NCI-H128 (cell line): Measurements from ENCODE around the gene HEXIM1.

Experiments
- DNase-seq: peaks from one replicate; lab custom pipeline; 2025; ENCODE audit not compliant: unreplicated experiment; lab: John Stamatoyannopoulos, UW

The HEXIM1 gene

DNA sequence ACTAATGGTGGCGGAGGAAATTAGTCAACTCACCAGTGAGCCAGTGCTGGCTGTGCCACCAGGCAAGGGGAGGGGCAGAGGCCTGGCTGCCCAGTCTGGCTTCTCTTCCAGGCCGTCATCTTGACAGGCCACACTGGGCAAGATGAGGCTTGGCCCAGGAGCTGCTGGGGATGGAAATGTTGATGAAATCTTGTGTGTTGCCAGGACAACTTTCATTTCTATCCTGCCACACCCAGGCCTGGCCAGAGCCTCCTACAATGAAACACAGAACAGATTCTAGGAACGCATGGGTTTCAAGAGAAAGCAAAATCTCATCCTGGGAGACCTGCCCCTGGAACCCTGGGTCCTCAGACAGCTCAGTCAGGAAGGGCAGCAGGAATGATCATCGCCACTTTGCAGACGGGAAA is 22.7 kb downstream of the HEXIM1 start:
- DNase-seq, result no peak

DNA sequence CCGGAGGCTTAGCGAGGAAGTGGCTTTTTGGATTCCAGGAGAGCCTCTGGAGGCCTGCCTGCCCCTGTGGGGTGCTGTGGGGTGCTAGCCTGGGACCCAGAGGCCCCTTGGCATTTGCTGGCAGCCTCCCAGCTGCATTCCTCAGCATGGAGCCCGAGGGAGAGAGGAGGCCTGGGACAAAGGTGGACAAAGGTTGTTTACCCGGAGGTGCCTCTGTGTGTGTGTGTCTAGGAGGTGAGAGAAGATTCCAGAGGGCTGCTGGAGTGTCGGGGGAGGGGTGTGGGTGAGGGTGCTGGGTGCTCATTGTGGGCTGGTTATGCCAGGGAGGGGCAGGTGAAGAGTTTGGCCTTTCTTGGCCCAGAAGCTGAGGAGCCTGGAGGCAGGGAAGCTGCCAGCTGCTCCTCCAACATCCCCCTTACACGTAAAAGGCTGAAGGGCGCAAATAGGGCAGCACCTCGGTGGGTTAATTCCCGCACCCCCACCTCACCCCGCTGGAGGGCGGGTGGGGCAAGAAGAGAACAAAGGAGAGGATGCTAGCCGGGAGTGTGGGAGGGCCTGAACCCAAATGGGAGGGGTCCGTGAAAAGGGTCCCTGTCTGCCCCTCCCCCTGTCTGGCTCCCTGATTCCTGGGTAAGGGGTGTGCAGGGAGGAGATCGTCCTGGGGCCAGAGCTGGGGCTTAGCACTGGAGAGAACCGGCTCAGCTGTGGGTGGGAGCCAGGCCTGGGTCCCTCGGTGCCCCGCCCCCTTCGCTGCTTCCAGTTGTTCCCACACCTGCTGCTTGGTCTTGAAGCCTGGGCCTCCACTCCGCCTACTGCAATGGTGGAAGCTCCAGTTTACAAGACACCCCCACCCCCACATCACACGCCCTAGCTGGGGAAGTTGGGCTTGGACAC is 23.3 kb downstream of the HEXIM1 start:
- no peak for DNase-seq

DNA sequence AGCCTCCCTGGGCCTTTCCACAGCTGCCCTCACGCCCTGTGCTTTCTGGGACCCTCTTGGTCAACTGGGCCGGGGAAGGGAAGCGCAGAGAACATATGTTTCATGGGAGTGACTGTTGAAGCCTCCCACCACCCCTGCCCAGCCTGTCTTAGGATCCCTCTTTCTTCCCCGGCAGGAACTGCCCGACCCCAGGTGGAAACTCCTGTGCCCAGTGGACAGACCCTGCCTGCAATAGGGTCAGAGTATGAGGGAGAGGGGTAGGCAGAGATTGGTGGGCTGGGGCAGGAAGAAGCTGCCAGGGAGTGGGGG is 23.9 kb downstream of the HEXIM1 start:
- no peak for DNase-seq

DNA sequence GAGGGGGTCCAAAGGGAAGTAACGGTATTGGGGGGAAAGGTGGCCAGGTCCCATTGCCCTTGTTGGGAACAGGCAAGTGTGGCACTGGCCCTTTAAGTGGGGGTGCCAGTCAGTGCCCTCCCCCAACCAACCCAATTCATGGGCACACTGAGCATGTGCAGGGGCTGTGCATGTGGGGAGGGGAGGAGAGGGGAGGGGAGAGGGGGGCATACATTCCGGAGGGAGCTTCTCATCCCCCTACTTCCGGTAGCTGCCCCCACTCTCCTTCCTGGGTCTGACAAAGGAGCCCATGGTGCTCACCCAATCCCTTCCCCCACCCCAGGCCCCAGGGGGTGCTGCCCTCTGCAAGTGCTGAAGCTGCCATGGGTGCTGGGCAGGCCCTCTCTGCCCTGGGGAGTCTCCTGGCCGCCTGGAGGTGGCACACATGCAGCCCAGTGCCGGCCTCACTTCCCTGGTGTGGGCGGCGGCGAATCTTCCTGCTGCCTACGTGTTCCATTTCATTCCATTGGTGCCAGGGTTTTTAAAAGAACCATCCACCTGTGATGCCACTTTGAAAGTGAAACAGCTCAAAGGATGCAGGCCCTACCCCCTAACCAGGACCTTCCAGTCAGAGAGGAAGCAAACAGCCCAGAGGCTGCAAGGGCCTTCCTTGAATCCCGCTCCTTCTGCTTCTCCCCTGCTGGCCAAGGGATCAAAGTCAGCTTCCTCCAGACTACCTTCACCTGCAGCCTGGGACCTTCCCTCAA is 24.4 kb downstream of the HEXIM1 start:
- DNase-seq, result no peak

DNA sequence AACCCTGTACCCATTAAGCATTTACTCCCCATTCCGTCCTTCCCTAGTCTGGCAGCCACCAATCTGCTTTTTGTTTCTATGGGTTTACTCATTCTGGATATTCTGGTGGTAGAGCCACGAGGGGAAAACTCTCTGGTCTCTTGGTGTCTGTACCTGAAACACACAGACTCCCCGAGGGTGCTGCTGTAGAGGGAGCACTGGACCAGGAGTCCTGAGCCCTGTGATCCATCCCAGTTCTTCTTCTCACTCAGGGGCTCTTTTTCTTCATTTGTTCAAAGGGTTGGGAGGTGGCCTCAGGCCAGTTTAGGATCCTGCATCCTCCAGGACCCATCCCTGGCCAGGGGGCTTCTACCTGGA is 27.5 kb downstream of the HEXIM1 start:
- DNase-seq, result no peak

DNA sequence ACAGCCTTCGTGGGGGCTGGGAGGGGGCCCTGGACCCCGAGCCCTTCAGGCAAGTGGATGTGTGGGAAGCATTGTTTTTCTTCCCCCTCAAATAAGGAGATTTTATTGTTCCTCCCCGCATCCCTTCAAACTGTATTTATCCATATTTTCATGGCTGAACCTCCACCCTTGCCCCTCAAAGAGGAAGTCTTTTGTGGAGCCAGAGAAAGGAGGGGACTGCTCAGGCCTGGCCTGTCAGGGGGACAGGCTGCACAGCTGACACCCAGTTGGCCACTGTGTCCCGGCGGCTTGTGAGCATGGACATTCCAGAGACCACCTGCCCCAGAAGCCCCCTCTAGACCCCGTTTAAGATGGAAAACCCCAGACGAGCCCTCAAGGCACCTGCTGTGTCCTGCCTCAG is 29.3 kb downstream of the HEXIM1 start:
- DNase-seq, result no peak

DNA sequence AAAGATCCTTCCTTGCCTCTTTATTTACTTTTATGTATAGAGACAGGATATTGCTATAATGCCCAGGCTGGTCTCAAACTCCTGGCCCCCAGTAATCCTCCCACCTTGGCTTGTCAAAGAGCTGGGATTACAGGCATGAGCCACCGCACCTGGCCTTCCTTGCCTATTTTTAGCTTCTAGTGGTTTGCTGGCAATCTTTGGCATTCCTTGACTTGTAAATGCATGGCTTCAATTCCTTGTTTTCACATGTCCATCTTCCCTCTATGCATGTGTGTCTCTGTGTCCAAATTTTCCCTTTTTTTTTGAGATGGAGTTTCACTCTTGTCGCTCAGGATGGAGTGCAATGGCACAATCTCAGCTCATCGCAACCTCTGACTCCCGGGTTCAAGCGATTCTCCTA is 35.9 kb downstream of the HEXIM1 start:
- DNase-seq, result no peak

DNA sequence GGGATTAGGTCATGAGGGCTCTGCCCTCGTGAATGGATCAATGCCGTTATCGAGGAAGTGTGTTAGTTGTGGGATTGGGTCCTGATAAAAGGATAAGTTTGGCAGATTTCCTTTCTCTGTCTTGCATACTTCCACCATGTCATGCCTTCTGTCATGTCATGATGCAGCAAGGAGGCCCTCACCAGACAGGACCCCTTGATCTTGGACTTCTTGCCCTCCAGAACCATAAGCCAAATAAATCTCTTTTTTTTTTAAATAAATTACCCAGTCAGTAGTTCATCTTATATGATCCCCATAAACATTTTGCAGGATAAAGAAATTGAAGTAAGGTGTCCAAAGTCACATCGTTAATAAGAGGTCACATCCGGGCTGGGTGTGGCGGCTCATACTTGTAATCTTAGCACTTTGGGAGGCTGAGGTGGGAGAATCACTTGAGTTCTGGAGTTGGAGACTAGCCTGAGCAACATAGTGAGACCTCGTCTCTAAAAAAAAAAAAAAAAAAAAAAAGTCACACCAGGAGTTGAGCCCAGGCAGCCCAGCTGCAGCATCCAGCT is 38.6 kb downstream of the HEXIM1 start:
- no peak for DNase-seq

DNA sequence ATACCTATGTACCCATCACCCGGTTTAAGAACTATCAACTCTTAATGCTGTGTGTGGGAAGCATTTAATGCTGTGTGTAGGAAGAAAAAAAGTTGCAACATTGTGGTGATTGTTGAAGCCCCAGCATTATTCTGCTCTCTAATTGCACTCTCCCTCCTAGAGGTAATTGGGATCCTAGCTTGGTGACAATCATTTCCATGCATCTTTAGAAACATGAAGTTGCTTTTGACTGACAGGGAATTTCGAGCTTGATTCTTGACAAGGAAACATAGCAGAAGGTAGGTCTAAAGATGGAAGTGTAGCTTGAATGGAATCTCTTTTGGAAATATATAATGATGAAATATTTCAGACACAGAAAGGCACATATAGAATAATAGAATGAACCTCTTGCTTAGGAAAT is 40.7 kb downstream of the HEXIM1 start:
- no peak for DNase-seq

DNA sequence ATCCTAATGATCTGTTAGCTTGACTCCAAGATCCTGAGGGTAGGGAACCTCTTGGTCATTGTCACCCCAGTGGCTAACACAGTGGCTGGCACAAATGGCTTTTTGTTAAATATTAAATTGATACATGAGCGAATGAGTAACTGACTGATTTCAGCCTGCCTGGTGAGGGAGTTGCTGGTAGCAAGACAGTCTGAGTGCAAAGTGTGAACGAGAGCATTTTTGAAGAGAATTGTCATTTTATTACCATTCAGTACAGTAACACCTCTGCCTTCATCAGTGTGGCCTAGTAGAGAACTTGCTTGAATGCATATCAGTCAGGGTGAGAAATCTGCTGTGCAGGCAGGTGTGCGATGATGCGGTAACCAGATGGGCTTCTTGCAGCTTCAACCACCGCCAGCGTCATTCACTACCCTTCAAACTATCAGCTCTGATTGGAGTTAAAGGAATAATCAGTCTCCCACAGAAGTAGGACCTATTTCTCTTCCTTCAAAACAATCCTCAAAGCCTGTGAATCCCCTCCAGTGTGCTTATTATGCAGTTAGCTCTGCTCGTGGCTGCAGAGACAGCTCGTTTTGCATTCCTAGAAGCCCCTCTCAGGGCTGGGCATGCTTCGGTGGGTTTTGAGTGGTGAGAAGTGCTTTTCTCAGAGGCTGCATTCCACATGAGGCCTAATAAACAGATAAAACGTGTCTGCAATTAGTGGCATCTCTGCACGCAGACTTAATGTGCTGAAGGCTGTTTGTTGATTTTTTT is 42.4 kb downstream of the HEXIM1 start:
- DNase-seq, result no peak

DNA sequence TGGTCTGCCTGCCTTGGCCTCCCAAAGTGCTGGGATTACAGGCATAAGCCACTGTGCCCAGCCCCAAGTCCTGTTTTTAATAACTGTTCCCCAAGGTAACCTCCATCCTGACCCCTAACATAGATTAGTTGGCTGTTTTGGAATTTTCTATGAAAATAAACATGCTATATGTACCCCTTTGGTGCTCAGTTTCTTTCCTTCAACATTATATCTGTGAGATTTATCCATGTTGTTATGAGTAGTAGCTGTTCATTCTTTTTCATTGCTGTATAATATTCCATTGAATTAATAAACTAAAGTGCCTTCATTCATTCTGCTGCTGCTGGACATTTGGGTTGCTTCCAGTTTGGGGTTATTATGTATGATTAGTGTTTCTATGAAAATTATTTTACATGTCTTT is 47.1 kb downstream of the HEXIM1 start:
- DNase-seq, result no peak

DNA sequence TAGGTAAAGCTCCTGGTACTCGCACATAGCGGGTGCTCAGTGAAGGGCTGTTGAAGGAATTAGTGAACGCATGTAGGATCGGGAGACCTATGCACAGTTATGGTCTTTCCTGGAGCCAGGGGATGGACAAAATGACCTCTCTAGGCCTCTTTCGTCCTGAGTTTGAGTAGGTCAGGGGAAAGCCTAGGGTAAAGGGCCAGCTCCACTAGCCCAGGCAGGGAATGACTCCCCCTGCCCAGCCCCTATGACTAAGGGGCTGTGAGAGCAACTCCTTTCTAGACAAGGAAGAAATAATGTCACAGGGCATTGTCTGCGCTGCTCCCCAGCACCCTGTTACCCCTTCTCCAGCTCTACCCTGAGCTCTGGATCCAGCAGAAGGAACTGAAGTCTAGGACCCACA is 48.8 kb downstream of the HEXIM1 start:
- DNase-seq, result no peak

DNA sequence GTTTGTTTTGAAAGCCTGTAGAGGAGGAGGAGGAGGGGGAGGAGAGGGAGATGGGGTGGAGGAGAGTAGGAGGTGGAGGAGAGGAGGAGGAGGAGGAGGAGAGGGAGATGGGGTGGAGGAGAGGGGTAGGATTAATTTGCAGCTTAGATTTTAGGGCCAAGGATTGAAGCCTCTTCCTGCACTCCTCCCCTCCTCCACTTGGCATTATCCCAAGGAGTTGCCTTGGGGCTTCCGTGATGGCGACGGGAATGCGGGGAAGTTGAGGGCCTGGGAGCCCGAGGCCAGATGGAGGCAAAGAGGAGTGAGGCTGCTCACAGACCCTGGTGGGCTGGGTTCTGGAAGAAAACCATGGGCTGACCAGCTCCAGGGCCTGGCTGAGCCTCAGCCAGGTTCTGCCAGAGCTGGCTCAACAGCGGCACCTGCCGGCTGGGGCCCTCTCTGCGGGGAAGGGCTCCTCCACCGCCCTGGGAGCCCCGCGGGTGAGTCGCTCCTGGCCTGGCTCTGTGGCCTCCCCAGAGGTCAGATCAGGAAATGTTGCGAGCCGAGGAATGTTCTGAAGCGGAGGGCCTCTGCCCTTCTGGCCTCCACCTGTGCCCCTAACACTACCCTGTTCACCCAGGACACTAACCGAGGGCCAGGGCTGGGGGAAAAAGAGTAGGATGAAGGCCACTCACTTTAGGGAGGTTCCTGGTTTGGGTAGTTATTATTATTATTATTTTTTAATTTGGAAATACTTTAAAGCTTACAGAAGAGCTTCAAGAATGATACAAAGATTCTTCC is 49.5 kb downstream of the HEXIM1 start:
- DNase-seq, result peak; percentile 49

DNA sequence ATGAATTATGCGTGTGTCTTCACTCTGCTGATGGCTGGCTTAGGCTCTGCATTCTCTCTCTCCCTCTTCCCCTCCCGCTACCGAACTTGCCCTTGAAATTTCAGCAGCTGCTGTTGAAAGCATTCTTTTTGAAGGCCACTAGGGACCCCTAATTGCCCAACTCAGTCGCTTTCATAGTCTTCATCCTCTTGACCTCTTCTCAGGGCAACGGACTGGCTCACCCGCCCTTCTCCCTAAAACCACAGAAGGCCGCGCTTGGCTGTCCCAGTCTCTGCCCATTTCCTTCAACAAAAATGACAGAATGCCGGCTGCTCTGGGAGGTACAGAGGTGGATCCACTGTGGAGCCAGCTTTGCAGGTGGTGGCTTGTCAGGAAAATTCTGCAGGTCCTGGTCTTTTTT is 52.4 kb downstream of the HEXIM1 start:
- DNase-seq, result no peak

DNA sequence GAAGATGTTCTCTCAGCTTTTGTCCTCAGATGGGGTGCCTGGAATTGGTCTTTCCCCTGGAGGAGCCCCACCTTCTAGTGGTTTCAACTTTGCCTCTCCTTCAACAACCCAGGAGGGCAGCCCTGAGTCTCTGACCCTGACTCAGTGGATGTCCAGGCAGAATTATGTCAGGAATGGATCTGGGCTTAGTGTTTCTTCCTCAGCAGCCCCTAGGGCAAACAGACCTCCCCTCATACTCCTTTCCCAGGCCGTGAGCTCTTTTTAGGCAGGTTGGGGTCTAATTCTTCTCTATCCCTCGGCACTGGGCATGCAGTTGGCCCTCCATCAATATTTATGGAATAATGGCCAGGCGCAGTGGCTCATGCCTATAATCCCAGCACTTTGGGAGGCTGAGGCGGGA is 53.2 kb downstream of the HEXIM1 start:
- no peak for DNase-seq
